HG02973 (cell line): ENCODE results near the gene KRTAP6-3.

Experiments used
- ATAC-seq: cut with Tn5 transposase; IDR thresholded peaks from one replicate; pipeline ENCODE4 v1.9.1; 2021; ENCODE audit warnings: moderate library complexity; ENCODE audit not compliant: unreplicated experiment

The KRTAP6-3 gene

DNA sequence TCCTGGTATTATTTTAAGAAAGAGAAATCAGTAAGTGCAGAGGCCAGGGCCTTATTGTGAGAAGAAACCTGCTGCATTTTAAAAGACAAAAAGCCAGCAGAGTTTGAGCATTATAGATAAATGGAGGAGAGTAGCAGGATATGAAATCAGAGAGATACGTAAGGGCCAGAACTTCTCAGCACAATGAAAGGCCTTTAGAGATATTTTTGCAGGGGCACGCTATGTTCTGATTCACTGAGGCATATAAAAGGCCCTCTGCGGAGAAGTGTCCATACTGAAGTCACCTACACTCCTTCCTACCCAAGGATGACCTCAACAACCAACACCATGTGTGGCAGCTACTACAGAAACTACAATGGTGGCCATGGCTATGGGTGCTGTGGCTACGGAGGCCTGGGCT is at the start of gene KRTAP6-3:
TSS of gene KRTAP6-3 (plus strand) at position 301 of the 400 bp plus-strand sequence. CDS start at position 307, 6 bp downstream.
- ATAC-seq: no peak

- no peak for ATAC-seq
These were observed 39.5 kb upstream of the KRTAP6-3 start for GRCh38 chr21:30552782-30553181.

GRCh38 chr21:30555095-30555494 is 37.1 kb upstream of the KRTAP6-3 start:
- no peak for ATAC-seq

- ATAC-seq: no peak
These were observed 30.9 kb upstream of the KRTAP6-3 start, which contains the start of gene KRTAP19-7 for GRCh38 chr21:30561264-30561895. Gene KRTAP19-7, minus strand, starts transcription at chr21:30561314. Its CDS starts 25 bp downstream, at chr21:30561289.

DNA sequence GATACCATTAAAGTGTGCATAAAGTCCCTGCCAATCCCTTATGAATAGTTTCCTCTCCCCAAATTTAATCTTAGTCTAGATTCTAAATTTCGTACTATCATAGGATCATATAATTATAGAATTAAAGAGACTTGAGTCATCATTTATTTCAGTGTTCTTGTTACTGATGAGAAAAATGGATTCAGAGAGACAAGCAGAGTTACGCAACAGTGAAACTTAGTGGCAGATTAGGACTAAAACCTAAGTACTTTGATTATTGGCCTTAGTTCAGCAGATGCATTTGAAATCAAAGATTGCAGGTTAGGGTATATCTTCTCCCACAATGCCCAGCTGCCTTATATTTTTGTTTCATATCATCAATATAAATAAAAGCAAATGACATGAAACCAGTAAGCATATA is 30.3 kb upstream of the KRTAP6-3 start:
- no peak for ATAC-seq

DNA sequence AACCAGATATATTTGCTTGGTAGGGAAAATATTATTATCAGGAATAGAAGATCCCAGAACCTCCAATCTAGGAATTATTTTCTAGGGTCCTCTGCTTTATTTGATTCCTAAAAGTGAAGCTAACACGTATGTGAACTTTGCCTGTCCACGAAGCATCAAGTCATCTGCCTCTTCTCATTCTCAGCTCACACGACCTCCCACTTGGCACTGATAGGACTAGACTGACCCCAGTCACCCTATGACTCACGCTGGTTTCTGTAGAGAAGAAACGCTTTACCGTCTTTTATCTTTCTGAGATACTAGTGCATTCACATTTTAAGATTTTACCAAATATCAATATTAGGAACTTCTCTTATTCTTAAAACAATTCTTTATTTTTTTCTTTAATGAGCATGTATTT is 29.2 kb upstream of the KRTAP6-3 start:
- ATAC-seq: no peak

- no peak for ATAC-seq
These were observed 28.6 kb upstream of the KRTAP6-3 start for GRCh38 chr21:30563630-30564029.

DNA sequence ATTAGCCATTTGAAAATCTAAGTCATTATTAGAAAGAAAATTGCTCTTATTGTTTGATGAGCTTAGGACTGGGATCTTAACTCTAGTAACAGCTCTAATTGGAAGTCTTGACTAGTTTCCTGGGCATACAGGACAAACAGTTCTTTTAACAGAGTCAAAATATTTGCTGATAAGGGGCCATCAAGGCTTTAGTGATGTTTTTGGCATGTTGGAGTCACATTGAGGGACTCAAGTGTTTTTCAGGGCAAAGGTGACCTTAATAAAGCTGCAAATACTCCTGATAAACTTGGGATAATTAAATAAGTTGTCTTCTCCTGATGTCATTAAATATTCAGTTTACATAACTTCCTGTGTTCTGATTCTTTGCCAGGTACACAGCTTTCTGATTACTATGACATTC is 24.6 kb upstream of the KRTAP6-3 start:
- ATAC-seq: no peak

- ATAC-seq: no peak
These were observed 14.5 kb upstream of the KRTAP6-3 start for GRCh38 chr21:30577766-30578165.

GRCh38 chr21:30579346-30579745 is 12.9 kb upstream of the KRTAP6-3 start:
- no peak for ATAC-seq

DNA sequence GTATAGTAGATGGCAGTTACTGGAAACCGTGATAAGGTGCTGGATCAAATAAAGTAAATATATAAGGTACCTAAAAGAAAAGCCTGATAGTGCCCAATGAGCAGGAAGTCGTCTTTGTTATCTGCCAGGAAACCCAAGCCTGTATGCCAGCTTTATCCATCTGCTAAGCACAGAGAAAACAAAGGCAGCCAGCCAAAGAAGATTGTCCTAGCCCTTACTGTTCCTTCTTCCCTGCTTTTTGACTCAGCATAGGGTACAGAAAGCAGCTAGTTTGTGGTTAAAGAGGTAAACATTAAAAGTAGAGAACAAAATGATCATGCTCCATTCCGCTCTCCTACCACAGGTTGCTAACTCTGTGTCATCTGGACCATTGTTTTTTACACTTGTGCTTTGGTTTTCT is 12.1 kb upstream of the KRTAP6-3 start:
- no peak for ATAC-seq

DNA sequence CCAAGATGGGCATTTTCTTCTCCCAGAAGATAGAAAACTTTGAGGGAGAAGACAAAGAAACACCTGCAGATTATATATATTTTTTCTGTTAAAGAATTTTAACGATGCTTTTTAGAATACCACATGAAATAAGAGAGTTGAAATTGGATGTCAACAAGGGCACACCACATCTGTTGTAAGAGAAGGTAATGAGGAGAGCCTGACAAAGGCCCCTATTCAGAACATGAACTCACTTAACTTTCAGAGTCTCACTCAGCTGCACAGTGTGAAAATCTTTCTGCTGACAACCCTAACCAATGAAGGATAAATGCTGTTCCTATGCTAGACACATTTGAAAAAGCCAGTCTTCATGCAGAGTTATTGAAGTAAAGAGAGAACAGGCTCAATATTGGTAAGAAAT is 9.4 kb upstream of the KRTAP6-3 start:
- no peak for ATAC-seq

DNA sequence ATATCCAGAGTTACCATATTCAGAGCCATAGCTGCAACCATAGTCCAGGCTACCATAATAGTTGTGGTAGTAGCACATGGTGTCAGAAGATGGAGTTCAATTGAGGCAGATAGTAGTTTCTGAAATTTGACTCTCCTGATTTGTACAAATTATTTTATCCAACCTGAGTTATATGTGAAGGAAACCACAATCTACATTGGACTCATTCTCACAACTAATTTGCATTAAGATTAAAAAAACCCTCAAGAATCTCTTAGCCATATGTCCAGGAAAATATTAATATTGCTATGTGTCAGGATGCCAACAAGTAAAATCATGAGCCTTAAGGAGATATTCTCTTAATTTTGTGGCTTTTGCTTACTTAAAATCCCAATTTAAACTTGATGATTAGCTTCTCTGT is 1.9 kb upstream of the KRTAP6-3 start, which contains the start of gene KRTAP22-2:
TSS of gene KRTAP22-2 (minus strand) at position 101 of the 400 bp plus-strand sequence.
- no peak for ATAC-seq

DNA sequence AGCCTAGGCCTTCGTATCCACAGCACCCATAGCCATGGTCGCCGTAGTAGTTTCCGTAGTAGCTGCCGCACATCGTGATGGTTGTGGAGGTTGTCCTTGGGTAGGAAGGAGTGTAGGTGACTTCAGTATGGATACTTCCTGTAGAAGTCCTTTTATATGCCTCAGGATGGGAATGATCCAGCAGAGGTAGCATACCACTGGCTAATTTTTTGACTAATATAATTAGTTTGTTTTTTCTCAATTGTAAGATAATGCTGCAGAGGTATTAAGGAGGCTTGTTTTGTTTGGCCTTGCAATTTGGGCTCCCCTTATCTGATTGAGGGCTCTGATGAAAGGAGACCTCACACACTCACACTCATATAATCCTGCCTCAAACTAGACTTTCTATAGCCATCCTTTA is 6.6 kb downstream of the KRTAP6-3 start, which contains the start of gene KRTAP6-2:
TSS of gene KRTAP6-2 (minus strand) at position 101 of the 400 bp plus-strand sequence. CDS start at position 73, 28 bp downstream.
- no peak for ATAC-seq

GRCh38 chr21:30600787-30601186 is 8.5 kb downstream of the KRTAP6-3 start, which contains the start of gene KRTAP22-1:
Gene KRTAP22-1, plus strand, starts transcription at chr21:30601087.
- ATAC-seq: no peak

- ATAC-seq: no peak
These were observed 13.7 kb downstream of the KRTAP6-3 start for GRCh38 chr21:30605968-30606367.

DNA sequence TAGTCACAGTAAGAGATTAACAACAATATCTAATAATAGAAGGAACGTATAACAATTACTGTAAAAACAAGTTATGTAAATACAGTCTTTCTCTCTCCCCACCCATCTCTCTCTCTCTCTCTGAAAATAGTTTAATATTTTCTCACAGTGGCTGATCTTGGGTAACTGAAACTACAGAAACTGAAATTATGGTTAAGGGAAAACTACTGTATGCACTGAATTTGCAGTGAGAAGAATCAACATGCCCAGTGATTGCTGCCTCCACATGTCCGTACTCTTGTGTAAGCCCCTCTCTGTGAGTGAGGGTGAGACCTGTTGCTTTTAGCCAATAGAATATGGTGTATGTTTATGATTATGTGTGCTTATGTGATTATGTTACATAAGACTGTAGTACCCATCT is 19.9 kb downstream of the KRTAP6-3 start:
- ATAC-seq: no peak

GRCh38 chr21:30613836-30614235 is 21.6 kb downstream of the KRTAP6-3 start, which contains the start of gene KRTAP6-1:
Gene KRTAP6-1, minus strand, starts transcription at chr21:30613930. Its CDS starts 26 bp downstream, at chr21:30613904.
- ATAC-seq: no peak

DNA sequence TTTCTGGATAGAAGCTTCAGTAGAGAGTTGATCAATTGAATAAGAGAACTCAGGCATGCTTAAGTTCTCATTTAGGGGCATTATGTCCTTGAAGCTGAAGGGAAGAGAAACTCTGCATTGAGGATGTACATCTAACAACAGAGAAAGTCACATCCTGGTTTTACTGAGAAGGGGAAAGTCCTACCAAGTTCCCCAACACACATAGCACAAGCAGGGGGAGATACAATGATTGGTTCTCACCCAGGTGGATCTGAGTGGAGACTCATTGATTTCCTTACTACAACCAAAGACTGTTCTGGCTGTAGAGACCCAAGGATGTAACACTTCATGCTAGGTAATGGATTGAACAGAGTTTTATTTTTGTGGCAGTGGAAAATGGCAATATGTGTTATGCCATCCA is 23.0 kb downstream of the KRTAP6-3 start:
- ATAC-seq: no peak

GRCh38 chr21:30616125-30616524 is 23.9 kb downstream of the KRTAP6-3 start, which contains the start of gene KRTAP20-1:
Gene KRTAP20-1, plus strand, starts transcription at chr21:30616425. Its CDS starts 30 bp downstream, at chr21:30616455.
- ATAC-seq: no peak

GRCh38 chr21:30620080-30620479 is 27.8 kb downstream of the KRTAP6-3 start:
- ATAC-seq: no peak

- ATAC-seq: no peak
These were observed 28.3 kb downstream of the KRTAP6-3 start, which contains the start of gene KRTAP20-4 for GRCh38 chr21:30620522-30620921. Gene KRTAP20-4, plus strand, starts transcription at chr21:30620627.
